Measurements from ENCODE around the gene ZBED4. TPM values are rescaled to one million over a fixed set of nuclear protein-coding genes. Genes with fewer than 3 reads are reported as not detected.
A peak's percentile ranks its signal among the peaks of the same experiment; 100 is the strongest.

The ZBED4 gene
- total RNA-seq, 1 donor from 2014 or later, result 19.8 TPM

- no peaks in the 10 kb centered on the region for H3K9me3 Mint-ChIP-seq
- H3K4me3 Mint-ChIP-seq, result peak overlapping the region; percentile 92
- intact Hi-C loops (cut with micrococcal nuclease), result loop anchor here (1.0 to 5.0 kb wide), 4 partner anchors 15 to 108 kb away; partner anchors contain the start of genes ALG12, BRD1, CRELD2 and PIM3
- peaks cover 14% of the 10 kb centered on the region for H3K36me3 Mint-ChIP-seq (ENCODE audit: low read depth)
- peak; percentile 77 for DNase-seq
- H3K27me3 Mint-ChIP-seq, result peaks cover 5% of the 10 kb centered on the region
- peak overlapping the region; percentile 94 for H3K27ac Mint-ChIP-seq
- H3K4me1 Mint-ChIP-seq, result peaks cover 39% of the 10 kb centered on the region
Measured at GRCh38 chr22:49853981-49854831, 562 bp downstream of the ZBED4 start.

GRCh38 chr22:49855251-49855911 is 1.7 kb downstream of the ZBED4 start:
- H3K27me3 Mint-ChIP-seq, result peaks cover 5% of the 10 kb centered on the region
- peaks cover 39% of the 10 kb centered on the region for H3K4me1 Mint-ChIP-seq
- peak overlapping the region; percentile 92 for H3K4me3 Mint-ChIP-seq
- H3K36me3 Mint-ChIP-seq (ENCODE audit: low read depth), result peaks cover 14% of the 10 kb centered on the region
- peak overlapping the region; percentile 63 for H3K27ac Mint-ChIP-seq
- intact Hi-C loops (cut with micrococcal nuclease), result loop anchor here (2.0 kb wide), 1 partner anchor 29 kb away; the partner anchor contains the start of gene BRD1
- peak; percentile 67 for DNase-seq
- no peaks in the 10 kb centered on the region for H3K9me3 Mint-ChIP-seq

GRCh38 chr22:49856343-49856742 is 2.7 kb downstream of the ZBED4 start:
- H3K27me3 Mint-ChIP-seq, result no peaks in the 10 kb centered on the region
- no peaks in the 10 kb centered on the region for H3K9me3 Mint-ChIP-seq
- peaks cover 39% of the 10 kb centered on the region for H3K4me1 Mint-ChIP-seq
- DNase-seq, result no peak
- intact Hi-C loops (cut with micrococcal nuclease), result no loop called here
- H3K36me3 Mint-ChIP-seq (ENCODE audit: low read depth), result peaks cover 16% of the 10 kb centered on the region
- no peak overlapping the region for H3K27ac Mint-ChIP-seq
- peak overlapping the region; percentile 92 for H3K4me3 Mint-ChIP-seq

GRCh38 chr22:49856766-49857618 is 3.3 kb downstream of the ZBED4 start:
- no peak for DNase-seq
- no peaks in the 10 kb centered on the region for H3K27me3 Mint-ChIP-seq
- intact Hi-C loops (cut with micrococcal nuclease), result no loop called here
- peaks cover 38% of the 10 kb centered on the region for H3K4me1 Mint-ChIP-seq
- peaks cover 16% of the 10 kb centered on the region for H3K36me3 Mint-ChIP-seq (ENCODE audit: low read depth)
- no peaks in the 10 kb centered on the region for H3K9me3 Mint-ChIP-seq
- no peak overlapping the region for H3K4me3 Mint-ChIP-seq
- no peak overlapping the region for H3K27ac Mint-ChIP-seq

GRCh38 chr22:49858827-49859226 is 5.2 kb downstream of the ZBED4 start:
- Mint-ChIP-seq H3K4me1 (peaks cover 38% of the 10 kb centered on the region), H3K27ac (no peak overlapping the region), H3K27me3 (no peaks in the 10 kb centered on the region), H3K9me3 (no peaks in the 10 kb centered on the region), H3K36me3 (ENCODE audit: low read depth) (peaks cover 16% of the 10 kb centered on the region), H3K4me3 (no peak overlapping the region)
- DNase-seq, result no peak
- intact Hi-C loops (cut with micrococcal nuclease), result no loop called here

- intact Hi-C loops (cut with micrococcal nuclease), result no loop called here
- no peak overlapping the region for H3K27ac Mint-ChIP-seq
- no peak for DNase-seq
- H3K4me3 Mint-ChIP-seq, result no peak overlapping the region
- H3K36me3 Mint-ChIP-seq (ENCODE audit: low read depth), result peaks cover 28% of the 10 kb centered on the region
- H3K27me3 Mint-ChIP-seq, result no peaks in the 10 kb centered on the region
- H3K9me3 Mint-ChIP-seq, result peaks cover 11% of the 10 kb centered on the region
- H3K4me1 Mint-ChIP-seq, result peaks cover 30% of the 10 kb centered on the region
Measured at GRCh38 chr22:49861642-49862495, 8.2 kb downstream of the ZBED4 start.

- DNase-seq, result no peak
- intact Hi-C loops (cut with micrococcal nuclease), result no loop called here
- H3K27ac Mint-ChIP-seq, result no peak overlapping the region
- H3K9me3 Mint-ChIP-seq, result peaks cover 16% of the 10 kb centered on the region
- H3K36me3 Mint-ChIP-seq (ENCODE audit: low read depth), result peaks cover 34% of the 10 kb centered on the region
- H3K4me3 Mint-ChIP-seq, result no peak overlapping the region
- H3K4me1 Mint-ChIP-seq, result peaks cover 33% of the 10 kb centered on the region
- no peaks in the 10 kb centered on the region for H3K27me3 Mint-ChIP-seq
Measured at GRCh38 chr22:49862496-49862776, 8.8 kb downstream of the ZBED4 start.

- Mint-ChIP-seq H3K4me1 (peaks cover 40% of the 10 kb centered on the region), H3K27me3 (no peaks in the 10 kb centered on the region), H3K27ac (no peak overlapping the region), H3K36me3 (ENCODE audit: low read depth) (peaks cover 44% of the 10 kb centered on the region), H3K9me3 (peaks cover 16% of the 10 kb centered on the region), H3K4me3 (no peak overlapping the region)
- intact Hi-C loops (cut with micrococcal nuclease), result no loop called here
- no peak for DNase-seq
Measured at GRCh38 chr22:49863931-49864330, 10.3 kb downstream of the ZBED4 start.

GRCh38 chr22:49865156-49865555 is 11.5 kb downstream of the ZBED4 start:
- no peak for DNase-seq
- Mint-ChIP-seq H3K36me3 (ENCODE audit: low read depth) (peaks cover 54% of the 10 kb centered on the region), H3K9me3 (peaks cover 23% of the 10 kb centered on the region), H3K27me3 (no peaks in the 10 kb centered on the region), H3K27ac (no peak overlapping the region), H3K4me1 (peaks cover 39% of the 10 kb centered on the region), H3K4me3 (no peak overlapping the region)
- intact Hi-C loops (cut with micrococcal nuclease), result loop anchor here (5.0 kb wide), 1 partner anchor 38 kb away; the partner anchor contains the start of gene BRD1

- Mint-ChIP-seq H3K36me3 (ENCODE audit: low read depth) (peaks cover 58% of the 10 kb centered on the region), H3K27me3 (no peaks in the 10 kb centered on the region), H3K4me1 (peaks cover 41% of the 10 kb centered on the region), H3K27ac (no peak overlapping the region), H3K9me3 (peaks cover 23% of the 10 kb centered on the region), H3K4me3 (no peak overlapping the region)
- intact Hi-C loops (cut with micrococcal nuclease), result loop anchor here (5.0 kb wide), 1 partner anchor 39 kb away; the partner anchor contains the start of gene BRD1
- no peak for DNase-seq
Measured at GRCh38 chr22:49866134-49866533, 12.5 kb downstream of the ZBED4 start.

- intact Hi-C loops (cut with micrococcal nuclease), result loop anchor here (5.0 kb wide), 1 partner anchor 39 kb away; the partner anchor contains the start of gene BRD1
- Mint-ChIP-seq H3K27me3 (no peaks in the 10 kb centered on the region), H3K9me3 (peaks cover 23% of the 10 kb centered on the region), H3K36me3 (ENCODE audit: low read depth) (peaks cover 58% of the 10 kb centered on the region), H3K27ac (no peak overlapping the region), H3K4me1 (peaks cover 41% of the 10 kb centered on the region), H3K4me3 (no peak overlapping the region)
- no peak for DNase-seq
Measured at GRCh38 chr22:49866646-49867045, 13.0 kb downstream of the ZBED4 start.

GRCh38 chr22:49867303-49868265 is 13.9 kb downstream of the ZBED4 start:
- H3K4me3 Mint-ChIP-seq, result peak overlapping the region; percentile 54

More at GRCh38 chr22:49867303-49868265, 13.9 kb downstream of the ZBED4 start:
- Mint-ChIP-seq H3K27me3 (no peaks in the 10 kb centered on the region), H3K27ac (peak overlapping the region; percentile 85), H3K9me3 (peaks cover 23% of the 10 kb centered on the region), H3K36me3 (ENCODE audit: low read depth) (peaks cover 61% of the 10 kb centered on the region), H3K4me1 (peaks cover 41% of the 10 kb centered on the region)
- peak; percentile 62 for DNase-seq
- intact Hi-C loops (cut with micrococcal nuclease), result loop anchor here (5.0 kb wide), 1 partner anchor 40 kb away; the partner anchor contains the start of gene BRD1

All from activated CD4-positive, alpha-beta T cell treated with anti-CD3 and anti-CD28 coated beads, Interleukin-2, amount 10 ng/mL, durations not matched to agents 24 days and 14 days (primary cell).